Measurements from ENCODE around the gene EMX2.

- TF ChIP-seq CTCF (IDR thresholded peaks at IDR 0.05; ENCODE audit: low read depth, low read length, poor library complexity, severe bottlenecking) (no peak), EZH2phosphoT487 (IDR thresholded peaks at IDR 0.05; ENCODE audit: borderline replicate concordance, low read length) (no peak)
Measured at GRCh38 chr10:117550599-117551329, 8.2 kb downstream of the EMX2 start.
